Right lobe of liver (tissue), 6 donors: ENCODE data around the gene PGP. TPM values are rescaled to one million over a fixed set of nuclear protein-coding genes. Genes with fewer than 3 reads are reported as not detected.
"Not testable (repeated sequence)": the region's sequence is repeated elsewhere in the genome, so short reads cannot be mapped to it uniquely, and the experiment has no call there.

Experiments used
- ATAC-seq, 4 donors: fragments of 200-7000 bp; cut with Tn5 transposase; one replicate each; pipeline ENCODE4 v1.9.1; 2020; ENCODE audit warnings: mild to moderate bottlenecking in 4 of 4, moderate library complexity in 4 of 4
- DNase-seq, 3 donors: peaks; one replicate each; pipeline ENCODE4 v3.0.0-alpha.2; 2020
- H3K27ac ChIP-seq, 3 donors: fragments of 200-600 bp; one replicate each; pipeline ENCODE4 v1.8.0; 2022
- H3K27me3 ChIP-seq, 2 donors: fragments of 200-600 bp; one replicate each; pipeline ENCODE4 v1.8.0; 2022
- H3K36me3 ChIP-seq, 4 donors: fragments of 200-600 bp; sonication (generic) in 1 of 4; one replicate each; pipeline versions ENCODE4 v1.5.1 to v1.8.0; 2017 to 2022; ENCODE audit warnings: control low read depth in 1 of 4
- H3K4me1 ChIP-seq, 4 donors: fragments of 200-600 bp; sonication (generic) in 1 of 4; one replicate each; pipeline versions ENCODE4 v1.5.1 to v1.8.0; 2017 to 2022; ENCODE audit warnings: control low read depth in 1 of 4
- H3K4me3 ChIP-seq, 3 donors: fragments of 200-600 bp; one replicate each; pipeline ENCODE4 v1.8.0; 2022
- H3K9me3 ChIP-seq, 4 donors: fragments of 200-600 bp; sonication (generic) in 1 of 4; one replicate each; pipeline versions ENCODE4 v1.5.1 to v1.8.0; 2017 to 2022; ENCODE audit warnings: control low read depth in 1 of 4
- POLR2A ChIP-seq: fragments of 450-650 bp; IDR thresholded peaks from one replicate; pipeline ENCODE4 v1.6.1; 2017; ENCODE audit warnings: antibody characterized with exemption, mild to moderate bottlenecking
- WGBS: methylation state at CpG from one replicate; pipeline ENCODE4 v1.1.6; 2018; ENCODE audit warnings: low coverage, low lambda C conversion rate; ENCODE audit not compliant: insufficient coverage; ENCODE audit errors: missing lambda C conversion rate; 5-methylcytosine and 5-hydroxymethylcytosine counted together
- intact Hi-C, 2 donors: fragments of 100-400 bp; cut with DNase I; formaldehyde crosslinking; loops; one replicate each; pipeline versions ENCODE4 v1.11.2 to v1.14.1; 2022
- total RNA-seq, 6 experiments: library from RNA; depleted of rRNA in 2 of 6; stranded (reverse); fragments of >200 nt in 2 of 6; fragmentation: NEBNext Ultra II Directional in 3 of 6; extraction: Animal tissue kit (Norgen Biotek cat#: 25700) in 3 of 6; gene quantifications; one replicate each; pipeline versions ENCODE4 v1.1.0 to v1.2.4, GENCODE V29; 2016 to 2023
- TF ChIP-seq, protein P1 (sequence below), 4 donors: fragments of 200-600 bp in 3 of 4; fragments of 450-650 bp in 1 of 4; IDR thresholded peaks; one replicate each; pipeline versions ENCODE4 v1.5.1 to v1.8.0; 2016 to 2022; ENCODE audit warnings: antibody characterized with exemption in 4 of 4, mild to moderate bottlenecking in 2 of 4
- donor health status: DM: no; HTN: yes; CAD: no.
- donor health status: DM: no; HTN: no; CAD: no.
- donor health status: DM: no; HTN: no; CAD: no.
- donor health status: DM: no; HTN: yes; CAD: no.
- donor health status: DM: no; HTN: yes; CAD: no.

The PGP gene
- total RNA-seq, 6 experiments from 2014 or later, result 3.8 to 14.2 (median 6.9) TPM

GRCh38 chr16:2243781-2244180 lies 29.1 kb upstream of the PGP start:
- DNase-seq, result no peak

GRCh38 chr16:2243031-2243528 lies 28.4 kb upstream of the PGP start:
- WGBS, result no CpG with 5 or more reads among the region's 19 CpGs
- H3K4me1 ChIP-seq, result no peaks in the 10 kb centered on the region
- H3K27ac ChIP-seq, result no peak overlapping the region
- ATAC-seq, result no peak
- no peak for TF ChIP-seq POLR2A
- intact Hi-C loops, result no loop called here
- no peaks in the 10 kb centered on the region for H3K9me3 ChIP-seq
- H3K36me3 ChIP-seq, result peaks cover 0 to 50% (median 18%) of the 10 kb centered on the region in 4 donors
- no peaks in the 10 kb centered on the region for H3K27me3 ChIP-seq
- no peak for DNase-seq
- no peak overlapping the region for H3K4me3 ChIP-seq

More at GRCh38 chr16:2243781-2244180, 29.1 kb upstream of the PGP start:
- Histone ChIP-seq H3K9me3 (no peaks in the 10 kb centered on the region), H3K4me1 (peaks cover 0 to 5% (median 2%) of the 10 kb centered on the region in 4 donors), H3K36me3 (peaks cover 0 to 50% (median 18%) of the 10 kb centered on the region in 4 donors), H3K27ac (no peak overlapping the region), H3K27me3 (no peaks in the 10 kb centered on the region), H3K4me3 (no peak overlapping the region)
- ATAC-seq, result no peak
- WGBS, result 86% methylated on average over 8 of the region's 11 CpGs
- intact Hi-C loops, result no loop called here
- TF ChIP-seq, protein P1, sequence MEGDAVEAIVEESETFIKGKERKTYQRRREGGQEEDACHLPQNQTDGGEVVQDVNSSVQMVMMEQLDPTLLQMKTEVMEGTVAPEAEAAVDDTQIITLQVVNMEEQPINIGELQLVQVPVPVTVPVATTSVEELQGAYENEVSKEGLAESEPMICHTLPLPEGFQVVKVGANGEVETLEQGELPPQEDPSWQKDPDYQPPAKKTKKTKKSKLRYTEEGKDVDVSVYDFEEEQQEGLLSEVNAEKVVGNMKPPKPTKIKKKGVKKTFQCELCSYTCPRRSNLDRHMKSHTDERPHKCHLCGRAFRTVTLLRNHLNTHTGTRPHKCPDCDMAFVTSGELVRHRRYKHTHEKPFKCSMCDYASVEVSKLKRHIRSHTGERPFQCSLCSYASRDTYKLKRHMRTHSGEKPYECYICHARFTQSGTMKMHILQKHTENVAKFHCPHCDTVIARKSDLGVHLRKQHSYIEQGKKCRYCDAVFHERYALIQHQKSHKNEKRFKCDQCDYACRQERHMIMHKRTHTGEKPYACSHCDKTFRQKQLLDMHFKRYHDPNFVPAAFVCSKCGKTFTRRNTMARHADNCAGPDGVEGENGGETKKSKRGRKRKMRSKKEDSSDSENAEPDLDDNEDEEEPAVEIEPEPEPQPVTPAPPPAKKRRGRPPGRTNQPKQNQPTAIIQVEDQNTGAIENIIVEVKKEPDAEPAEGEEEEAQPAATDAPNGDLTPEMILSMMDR (IDR thresholded peaks at IDR 0.05), result no peak
- TF ChIP-seq POLR2A, result no peak

GRCh38 chr16:2242598-2242997 lies 28.0 kb upstream of the PGP start:
- Histone ChIP-seq H3K9me3 (no peaks in the 10 kb centered on the region), H3K27me3 (no peaks in the 10 kb centered on the region), H3K4me3 (no peak overlapping the region), H3K27ac (no peak overlapping the region), H3K4me1 (peaks cover 0 to 2% (median 0%) of the 10 kb centered on the region in 4 donors), H3K36me3 (peaks cover 0 to 50% (median 18%) of the 10 kb centered on the region in 4 donors)
- TF ChIP-seq, protein P1 (IDR thresholded peaks at IDR 0.05), result no peak
- TF ChIP-seq POLR2A, result no peak
- DNase-seq (no peak), ATAC-seq (no peak)
- intact Hi-C loops, result no loop called here
- WGBS, result 83% methylated on average over 6 of the region's 11 CpGs

GRCh38 chr16:2240331-2240730 lies 25.7 kb upstream of the PGP start:
- DNase-seq, H3K27ac ChIP-seq, ATAC-seq, H3K4me3 ChIP-seq, H3K27me3 ChIP-seq, H3K9me3 ChIP-seq, intact Hi-C loops: not testable (repeated sequence)
- Histone ChIP-seq H3K4me1 (peaks cover 0 to 17% (median 0%) of the 10 kb centered on the region in 4 donors), H3K36me3 (peaks cover 0 to 37% (median 19%) of the 10 kb centered on the region in 4 donors)
- WGBS, result 86% methylated on average over 5 of the region's 9 CpGs

DNA sequence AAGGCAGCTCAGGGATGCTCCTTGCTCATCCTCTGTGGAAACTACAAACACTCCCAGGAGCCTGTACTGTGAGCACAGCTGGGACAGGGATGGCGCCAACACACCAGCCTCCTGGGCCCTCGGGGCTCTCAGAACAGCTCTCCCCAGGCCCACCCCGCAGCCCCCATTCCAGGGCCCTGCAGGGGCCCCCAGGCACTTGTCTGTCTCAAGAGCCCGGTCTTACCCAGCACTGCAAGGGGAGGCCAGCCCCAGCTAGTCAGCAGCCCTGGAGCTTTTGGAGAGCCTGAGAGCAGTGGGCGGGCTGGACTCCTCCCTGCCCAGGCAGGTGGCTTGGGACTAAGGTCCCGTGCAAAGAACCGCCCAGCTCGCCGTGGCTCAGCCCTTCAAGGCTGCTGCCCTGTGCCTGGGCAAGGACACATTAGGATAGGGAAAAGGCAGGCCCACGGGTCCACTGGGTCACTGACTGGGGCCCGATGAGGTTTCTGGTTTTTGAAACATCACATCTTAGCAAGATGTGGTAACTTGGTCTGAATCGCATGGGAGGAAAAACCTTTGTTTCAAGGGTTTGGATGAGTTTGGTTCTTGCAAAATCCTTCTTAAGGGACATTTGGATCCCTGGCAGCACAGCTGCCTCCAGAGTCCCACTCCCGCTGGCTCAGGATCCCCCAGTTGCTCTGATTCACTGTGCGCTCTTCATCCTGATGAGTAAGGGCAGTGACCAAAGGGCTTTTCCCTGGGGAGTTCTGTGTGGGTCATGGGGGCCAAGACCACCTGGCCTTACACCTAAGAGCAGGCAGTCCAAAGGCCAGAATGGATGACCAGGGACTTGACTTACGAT lies 24.4 kb upstream of the PGP start:
- no peak for DNase-seq
- Histone ChIP-seq H3K4me3 (no peak overlapping the region), H3K27me3 (no peaks in the 10 kb centered on the region), H3K4me1 (peaks cover 0 to 17% (median 0%) of the 10 kb centered on the region in 4 donors), H3K9me3 (no peaks in the 10 kb centered on the region), H3K27ac (no peak overlapping the region), H3K36me3 (peaks cover 0 to 37% (median 17%) of the 10 kb centered on the region in 4 donors)
- intact Hi-C loops, result no loop called here
- WGBS, result 67% methylated on average over 1 of the region's 15 CpGs
- TF ChIP-seq, protein P1 (IDR thresholded peaks at IDR 0.05), result no peak
- TF ChIP-seq POLR2A, result no peak
- ATAC-seq, result peak; percentile 13 to 33 (median 16)
